IPS-20b (cell line): ENCODE measurements around the gene MGAT3.
A peak's percentile ranks its signal among the peaks of the same experiment; 100 is the strongest.
"Not testable (repeated sequence)": the region's sequence is repeated elsewhere in the genome, so short reads cannot be mapped to it uniquely, and the experiment has no call there.

Experiments used
- H3K27ac ChIP-seq: one replicate; pipeline ENCODE4 v1.5.1; 2013; ENCODE audit warnings: low read length
- H3K27me3 ChIP-seq: 2 replicates; pipeline ENCODE4 v1.6.1; 2013; ENCODE audit warnings: mild to moderate bottlenecking, low read length, inconsistent platforms; ENCODE audit not compliant: insufficient read depth
- H3K36me3 ChIP-seq: 2 replicates; pipeline ENCODE4 v1.6.1; 2013; ENCODE audit warnings: low read depth, mild to moderate bottlenecking, inconsistent platforms, low read length, moderate library complexity; ENCODE audit not compliant: insufficient read depth
- H3K4me1 ChIP-seq: 2 replicates; pipeline ENCODE4 v1.6.1; 2013; ENCODE audit warnings: mild to moderate bottlenecking, control low read depth, inconsistent platforms, low read length, moderate library complexity; ENCODE audit not compliant: insufficient read depth
- H3K4me3 ChIP-seq: 2 replicates; pipeline ENCODE4 v1.5.1; 2013; ENCODE audit warnings: mild to moderate bottlenecking, low read length, inconsistent platforms
- H3K9ac ChIP-seq: 2 replicates; pipeline ENCODE4 v1.6.1; 2013; ENCODE audit warnings: low read depth, mild to moderate bottlenecking, inconsistent platforms, low read length, moderate library complexity
- H3K9me3 ChIP-seq: 2 replicates; pipeline ENCODE4 v1.6.1; 2013; ENCODE audit warnings: mild to moderate bottlenecking, low read depth, low read length, inconsistent platforms; ENCODE audit not compliant: insufficient read depth

The MGAT3 gene

DNA sequence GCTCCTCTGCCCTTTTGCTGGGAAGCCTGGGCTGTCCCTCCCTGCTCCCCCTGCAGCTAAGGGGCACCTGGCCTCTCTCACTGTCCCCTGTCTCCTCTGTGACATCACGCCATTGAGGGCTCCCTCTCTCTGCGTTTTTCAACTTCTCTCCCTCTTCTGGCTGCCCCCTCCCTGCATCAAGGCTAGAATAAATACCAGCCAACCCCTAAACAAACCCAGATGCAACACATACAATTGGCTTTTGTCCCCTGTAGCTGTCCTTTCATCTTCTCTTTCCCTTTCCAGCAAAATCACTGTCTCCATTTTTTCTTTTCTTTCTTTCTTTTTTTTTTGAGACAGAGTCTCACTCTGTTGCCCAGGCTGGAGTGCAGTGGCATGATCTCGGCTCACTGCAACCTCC lies 42.0 kb downstream of the MGAT3 start:
- H3K27me3 ChIP-seq: peaks cover 48% of the 10 kb centered on the region
- H3K9ac ChIP-seq: no peak overlapping the region
- H3K4me1 ChIP-seq: peaks cover 6% of the 10 kb centered on the region; the same call in 1 of the 2 replicates
- H3K27ac ChIP-seq: no peak overlapping the region
- H3K9me3 ChIP-seq: no peaks in the 10 kb centered on the region
- H3K4me3 ChIP-seq: no peak overlapping the region
- H3K36me3 ChIP-seq: no peaks in the 10 kb centered on the region

DNA sequence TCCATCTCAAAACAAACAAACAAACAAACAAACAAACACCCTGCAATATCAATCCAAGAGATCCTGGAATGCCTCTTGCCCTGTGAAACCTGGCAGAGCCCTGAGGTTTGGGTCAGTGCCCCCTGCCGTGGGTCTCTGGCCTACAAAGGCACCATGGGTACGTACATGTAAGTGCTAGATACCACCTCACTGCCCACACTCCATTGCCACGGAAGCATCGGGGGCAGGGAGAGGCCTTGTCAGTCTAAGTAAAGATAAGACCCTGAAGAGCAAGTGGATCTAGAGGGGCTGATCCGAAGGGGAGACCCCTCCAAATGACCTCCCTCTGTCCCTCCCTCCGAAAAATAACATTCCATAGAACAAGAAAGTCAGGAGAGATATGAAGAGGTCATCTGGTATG lies 43.3 kb downstream of the MGAT3 start:
- Histone ChIP-seq H3K4me3 (no peak overlapping the region), H3K4me1 (peaks cover 6% of the 10 kb centered on the region; the same call in 1 of the 2 replicates), H3K9me3 (no peaks in the 10 kb centered on the region), H3K27ac (no peak overlapping the region), H3K36me3 (peaks cover 11% of the 10 kb centered on the region), H3K27me3 (peaks cover 51% of the 10 kb centered on the region), H3K9ac (no peak overlapping the region)

DNA sequence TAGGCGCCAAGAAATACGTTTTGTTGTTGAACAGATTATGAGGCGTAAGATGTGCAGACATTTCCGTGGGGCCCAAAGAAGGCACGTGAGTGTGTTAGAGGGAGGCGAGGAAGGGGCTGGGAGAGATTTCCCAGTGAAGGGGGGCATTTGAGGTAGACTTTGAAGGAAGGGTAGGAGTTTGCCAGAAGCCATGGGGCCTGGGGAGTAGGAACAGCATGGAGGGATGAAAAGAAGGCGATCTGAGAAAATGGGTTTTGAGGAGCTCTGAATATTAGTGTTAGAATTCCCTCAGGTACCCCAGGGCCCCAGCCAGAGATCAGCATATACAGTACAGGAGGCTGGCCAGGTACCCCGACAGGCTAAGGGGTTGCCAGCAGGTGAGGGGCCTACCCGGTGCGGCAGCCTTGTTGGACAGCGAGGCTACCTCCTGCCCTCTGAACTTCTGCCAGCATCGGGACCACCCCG lies 44.9 kb downstream of the MGAT3 start:
- Histone ChIP-seq H3K4me3 (peak overlapping the region; percentile 87), H3K27me3 (peaks cover 67% of the 10 kb centered on the region), H3K27ac (no peak overlapping the region), H3K4me1 (peaks cover 6% of the 10 kb centered on the region; the same call in 1 of the 2 replicates), H3K9ac (peak overlapping the region; percentile 41; the same call in 1 of the 2 replicates), H3K36me3 (peaks cover 26% of the 10 kb centered on the region), H3K9me3 (no peaks in the 10 kb centered on the region)

DNA sequence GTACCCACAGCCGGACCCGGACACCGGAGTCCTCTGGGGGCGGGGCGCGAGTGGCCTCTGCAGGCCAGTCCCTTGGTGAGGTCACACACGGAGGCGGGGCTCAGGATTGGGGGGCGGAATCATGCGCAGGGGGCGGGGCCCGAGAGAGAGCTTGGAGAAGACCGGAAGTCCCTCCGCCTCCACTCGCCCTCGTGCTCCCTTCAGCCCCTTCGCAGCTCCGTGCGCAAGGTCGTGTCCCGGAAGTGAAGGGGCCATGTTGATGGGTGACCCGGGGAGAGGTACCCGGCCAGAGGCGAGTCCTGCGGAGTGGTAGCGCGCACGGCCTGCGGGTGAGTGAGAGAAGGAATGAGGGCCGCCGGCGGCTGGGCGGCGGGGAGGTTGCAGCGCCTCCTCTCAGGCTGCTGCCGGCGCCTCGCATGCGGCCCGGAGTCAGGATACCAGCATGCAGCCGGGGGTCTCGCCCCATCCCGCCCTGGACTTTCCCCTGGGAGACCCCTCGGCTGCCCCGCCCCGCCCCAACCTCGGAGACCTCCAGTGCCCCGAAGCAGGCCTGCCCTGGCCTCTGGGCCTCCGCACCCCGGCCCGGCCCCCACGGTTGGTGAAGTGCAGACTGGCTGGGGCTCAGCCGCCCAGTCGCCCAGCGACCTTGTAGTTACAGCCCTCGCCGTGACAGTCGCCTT lies 45.4 kb downstream of the MGAT3 start, which contains the start of gene MIEF1:
Gene MIEF1 (plus strand): TSS at position 182 of the 680 bp plus-strand sequence. CDS start 9,005 bp downstream, outside the sequence.
- Histone ChIP-seq H3K27me3 (peaks cover 71% of the 10 kb centered on the region), H3K4me3 (peak within 1 kb of the TSS; percentile 87), H3K36me3 (peaks cover 31% of the 10 kb centered on the region), H3K9me3 (no peaks in the 10 kb centered on the region), H3K9ac (peak within 1 kb of the TSS; percentile 87), H3K27ac (no peak within 1 kb of the TSS), H3K4me1 (peaks cover 6% of the 10 kb centered on the region; the same call in 1 of the 2 replicates)

DNA sequence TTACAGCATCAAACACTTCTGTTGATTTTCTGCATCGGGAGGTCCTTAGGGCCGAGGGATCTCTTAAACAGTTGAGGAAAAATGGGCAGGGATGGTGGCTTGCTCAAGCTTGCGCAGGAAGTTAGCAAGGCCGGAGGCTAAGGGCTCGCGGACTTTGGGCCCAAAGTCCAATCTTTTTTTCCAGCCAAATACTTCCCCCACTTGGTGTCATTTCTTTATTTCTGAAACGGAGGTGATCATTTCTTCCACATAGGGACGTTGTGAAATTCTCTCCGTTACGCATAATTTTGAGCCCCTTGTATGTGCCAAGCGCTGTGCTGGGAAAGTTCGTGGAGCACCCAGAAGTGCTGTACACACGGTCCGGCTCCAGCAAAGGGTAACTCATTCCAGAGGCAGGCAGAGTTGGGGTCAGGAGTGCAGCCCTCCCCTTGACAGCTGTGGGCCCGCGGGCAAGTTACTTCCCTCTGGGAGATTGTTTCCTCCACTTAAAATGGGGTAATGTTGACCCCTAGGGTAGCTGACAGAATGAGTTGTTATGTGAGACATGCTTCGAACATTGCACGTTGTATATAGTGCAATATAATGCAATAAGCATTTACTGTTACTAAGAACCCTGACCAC lies 46.1 kb downstream of the MGAT3 start:
- Histone ChIP-seq H3K27ac (no peak overlapping the region), H3K9ac (peak overlapping the region; percentile 87), H3K9me3 (no peaks in the 10 kb centered on the region), H3K4me3 (peak overlapping the region; percentile 87), H3K27me3 (peaks cover 72% of the 10 kb centered on the region), H3K36me3 (peaks cover 35% of the 10 kb centered on the region), H3K4me1 (peaks cover 6% of the 10 kb centered on the region; the same call in 1 of the 2 replicates)

DNA sequence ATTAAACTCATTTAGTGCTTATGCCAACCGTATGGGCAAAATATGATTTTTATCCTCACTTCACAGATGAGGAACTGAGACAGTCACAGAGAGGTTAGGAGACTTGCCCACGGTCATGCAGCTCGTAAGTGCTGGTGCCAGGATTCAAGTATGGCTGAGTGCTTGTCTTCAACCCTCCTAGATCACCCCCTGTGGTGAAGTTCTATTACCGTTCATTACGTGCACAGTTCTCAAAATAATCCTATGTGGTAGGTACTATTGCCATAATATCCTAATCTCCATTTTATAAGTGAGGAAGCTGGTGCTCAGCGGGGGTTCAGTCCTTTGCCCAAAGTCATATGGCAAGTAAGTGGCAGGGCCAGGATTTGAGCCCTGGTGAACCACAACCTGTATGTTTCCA lies 46.8 kb downstream of the MGAT3 start:
- Histone ChIP-seq H3K4me3 (peak overlapping the region; percentile 87; the same call in 1 of the 2 replicates), H3K9ac (no peak overlapping the region), H3K27me3 (peaks cover 72% of the 10 kb centered on the region), H3K4me1 (peaks cover 6% of the 10 kb centered on the region; the same call in 1 of the 2 replicates), H3K27ac (no peak overlapping the region), H3K9me3 (no peaks in the 10 kb centered on the region), H3K36me3 (peaks cover 42% of the 10 kb centered on the region)

DNA sequence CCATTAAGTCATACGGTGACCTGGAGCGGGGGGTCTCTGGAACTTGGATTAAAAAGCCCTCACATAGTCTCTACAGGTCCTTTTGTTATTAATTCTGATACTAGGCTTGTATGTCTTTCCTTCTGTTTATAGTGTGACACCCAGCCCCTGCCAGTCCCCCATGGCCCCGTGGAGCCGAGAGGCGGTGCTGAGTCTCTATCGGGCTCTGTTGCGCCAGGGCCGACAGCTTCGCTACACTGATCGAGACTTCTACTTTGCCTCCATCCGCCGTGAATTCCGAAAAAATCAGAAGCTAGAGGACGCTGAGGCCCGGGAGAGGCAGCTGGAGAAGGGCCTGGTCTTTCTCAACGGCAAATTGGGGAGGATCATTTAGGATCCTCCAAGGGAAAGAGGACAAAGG lies 47.3 kb downstream of the MGAT3 start:
- H3K4me3 ChIP-seq: no peak overlapping the region
- peaks cover 47% of the 10 kb centered on the region for H3K36me3 ChIP-seq
- H3K9ac ChIP-seq: no peak overlapping the region

DNA sequence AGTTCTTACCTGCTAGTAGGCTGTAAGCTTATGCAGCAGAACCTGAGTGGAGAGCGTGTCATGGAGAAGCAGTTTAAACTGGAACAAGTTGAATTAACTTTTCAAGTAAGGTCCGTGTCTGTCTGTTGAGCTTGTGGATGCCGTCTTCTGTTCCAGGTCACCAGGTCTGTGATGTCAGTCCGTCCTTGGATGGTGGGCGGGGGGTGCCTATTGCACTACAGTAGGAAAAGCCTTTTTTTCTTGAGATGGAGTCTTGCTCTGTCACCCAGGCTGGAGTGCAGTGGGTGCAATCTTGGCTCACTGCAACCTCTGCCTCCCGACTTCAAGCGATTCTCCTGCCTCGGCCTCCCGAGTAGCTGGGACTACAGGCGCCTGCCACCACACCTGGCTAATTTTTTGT lies 50.2 kb downstream of the MGAT3 start:
- not testable (repeated sequence) for H3K9me3 ChIP-seq, H3K27ac ChIP-seq, H3K9ac ChIP-seq, H3K4me1 ChIP-seq, H3K4me3 ChIP-seq
- peaks cover 71% of the 10 kb centered on the region for H3K36me3 ChIP-seq
- peaks cover 88% of the 10 kb centered on the region for H3K27me3 ChIP-seq

More for the DNA sequence above, 47.3 kb downstream of the MGAT3 start:
- Histone ChIP-seq H3K27ac (no peak overlapping the region), H3K9me3 (no peaks in the 10 kb centered on the region), H3K4me1 (peaks cover 6% of the 10 kb centered on the region; the same call in 1 of the 2 replicates), H3K27me3 (peaks cover 74% of the 10 kb centered on the region)

DNA sequence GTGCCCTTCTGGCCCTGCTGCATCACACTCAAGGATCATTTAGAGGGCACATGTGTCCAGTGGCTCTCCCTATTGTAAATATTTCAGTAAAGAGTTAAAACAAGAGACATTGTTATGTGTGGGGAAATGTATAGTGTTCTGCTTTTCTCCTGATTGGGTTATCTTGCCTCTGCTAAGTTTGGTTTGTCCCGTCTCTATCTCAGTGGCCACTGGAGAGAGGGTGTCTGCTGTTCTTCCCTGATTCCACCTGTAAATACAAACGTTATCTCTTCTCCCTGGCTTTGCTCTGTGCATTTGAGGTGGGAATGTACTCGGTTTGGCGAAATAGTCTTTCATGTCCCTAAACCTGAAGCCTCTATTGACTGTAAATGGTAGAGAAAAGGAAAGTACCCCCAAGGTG lies 51.6 kb downstream of the MGAT3 start:
- Histone ChIP-seq H3K4me1 (no peaks in the 10 kb centered on the region), H3K9me3 (no peaks in the 10 kb centered on the region), H3K9ac (no peak overlapping the region), H3K27ac (no peak overlapping the region), H3K27me3 (peaks cover 96% of the 10 kb centered on the region), H3K4me3 (no peak overlapping the region), H3K36me3 (peaks cover 80% of the 10 kb centered on the region)

DNA sequence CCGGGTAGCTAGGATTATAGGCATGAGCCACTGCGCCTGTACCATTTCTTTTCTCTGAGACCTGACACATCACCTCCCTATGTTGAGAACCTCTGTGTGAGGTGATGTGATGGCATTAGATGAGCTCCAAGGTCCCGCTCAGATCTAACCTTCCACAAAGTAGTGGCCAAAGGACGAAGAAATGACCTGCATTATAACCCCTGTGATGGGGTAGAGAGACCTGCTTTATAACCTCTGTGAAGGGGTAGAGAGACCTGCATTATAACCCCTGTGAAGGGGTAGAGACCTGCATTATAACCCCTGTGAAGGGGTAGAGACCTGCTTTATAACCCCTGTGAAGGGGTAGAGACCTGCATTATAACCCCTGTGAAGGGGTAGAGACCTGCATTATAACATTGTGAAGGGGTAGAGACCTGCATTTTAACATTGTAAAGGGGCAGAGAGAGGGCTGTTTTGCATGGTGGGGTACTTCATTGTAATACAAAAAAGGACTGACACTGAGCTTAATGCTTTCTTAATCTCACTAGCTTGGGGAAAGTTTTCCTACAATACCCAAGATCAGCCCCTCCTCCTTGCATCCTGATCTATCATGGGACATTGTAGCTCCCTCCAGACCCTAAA lies 53.8 kb downstream of the MGAT3 start:
- no peaks in the 10 kb centered on the region for H3K4me1 ChIP-seq
- H3K27ac ChIP-seq: no peak overlapping the region
- H3K4me3 ChIP-seq: no peak overlapping the region
- H3K27me3 ChIP-seq: peaks cover 99% of the 10 kb centered on the region
- no peak overlapping the region for H3K9ac ChIP-seq
- peaks cover 86% of the 10 kb centered on the region for H3K36me3 ChIP-seq
- H3K9me3 ChIP-seq: no peaks in the 10 kb centered on the region

DNA sequence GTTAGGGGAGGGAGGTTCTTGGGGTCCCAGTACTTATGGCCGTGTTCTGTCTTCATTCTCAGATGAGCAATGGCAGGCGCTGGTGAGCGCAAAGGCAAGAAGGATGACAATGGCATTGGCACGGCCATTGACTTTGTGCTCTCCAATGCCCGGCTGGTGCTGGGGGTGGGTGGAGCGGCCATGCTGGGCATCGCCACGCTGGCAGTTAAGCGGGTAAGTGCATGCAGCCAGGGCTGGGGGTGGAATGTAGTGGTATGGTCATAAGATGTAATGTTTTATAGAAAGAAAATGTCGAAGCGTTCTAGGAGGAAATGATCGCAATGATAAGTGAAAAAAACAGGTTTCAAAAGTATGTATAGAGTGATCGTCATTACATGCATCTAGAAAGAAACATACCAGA lies 54.4 kb downstream of the MGAT3 start:
- Histone ChIP-seq H3K36me3 (peaks cover 86% of the 10 kb centered on the region), H3K4me1 (no peaks in the 10 kb centered on the region), H3K27me3 (peaks cover 97% of the 10 kb centered on the region), H3K9ac (no peak overlapping the region), H3K9me3 (no peaks in the 10 kb centered on the region), H3K27ac (no peak overlapping the region), H3K4me3 (no peak overlapping the region)
